Endothelial cell (in vitro differentiated cells): ENCODE data around the gene RAPGEF3. TPM values are rescaled to one million over a fixed set of nuclear protein-coding genes. Genes with fewer than 3 reads are reported as not detected.

Experiments used
- DNase-seq: peaks from one replicate; pipeline ENCODE4 v3.0.0; 2021; ENCODE audit warnings: low spot score
- H3K27ac Mint-ChIP-seq: one replicate; pipeline ENCODE4 v1.8.0; 2021; ENCODE audit warnings: mixed read lengths, inconsistent platforms; ENCODE audit not compliant: unreplicated experiment
- H3K27me3 Mint-ChIP-seq: one replicate; pipeline ENCODE4 v1.8.0; 2021; ENCODE audit warnings: mild to moderate bottlenecking, moderate library complexity, mixed read lengths, inconsistent platforms; ENCODE audit not compliant: unreplicated experiment
- H3K36me3 Mint-ChIP-seq: one replicate; pipeline ENCODE4 v1.8.0; 2021; ENCODE audit warnings: mild to moderate bottlenecking, low read depth, mixed read lengths, inconsistent platforms; ENCODE audit not compliant: unreplicated experiment
- H3K4me1 Mint-ChIP-seq: one replicate; pipeline ENCODE4 v1.8.0; 2021; ENCODE audit warnings: mild to moderate bottlenecking, mixed read lengths, inconsistent platforms; ENCODE audit not compliant: unreplicated experiment
- H3K4me3 Mint-ChIP-seq: one replicate; pipeline ENCODE4 v1.8.0; 2021; ENCODE audit warnings: mild to moderate bottlenecking, mixed read lengths, inconsistent platforms; ENCODE audit not compliant: unreplicated experiment
- H3K9me3 Mint-ChIP-seq: one replicate; pipeline ENCODE4 v1.8.0; 2021; ENCODE audit warnings: mixed read lengths, inconsistent platforms; ENCODE audit not compliant: unreplicated experiment
- CTCF ChIP-seq: fragments of 200-600 bp; sonication (generic); IDR thresholded peaks from one replicate; pipeline ENCODE4 v1.5.0; 2021; ENCODE audit warnings: antibody characterized with exemption; ENCODE audit not compliant: unreplicated experiment
- total RNA-seq: library from RNA; stranded (reverse); fragmentation: NEBNext Ultra II Directional; extraction: Animal tissue kit (Norgen Biotek cat#: 25700); gene quantifications from one replicate; pipeline ENCODE4 v1.2.1, GENCODE V29; 2021; ENCODE audit not compliant: unreplicated experiment

RAPGEF3 gene
- total RNA-seq, 1 donor from 2014 or later, result 81.5 TPM

GRCh38 chr12:47734725-47735480 is 23.8 kb downstream of the RAPGEF3 start:
- Mint-ChIP-seq H3K36me3 (peaks cover 29% of the 10 kb centered on the region), H3K9me3 (no peaks in the 10 kb centered on the region), H3K4me3 (no peak overlapping the region), H3K27ac (peak overlapping the region; percentile 70), H3K27me3 (peaks cover 14% of the 10 kb centered on the region), H3K4me1 (peaks cover 23% of the 10 kb centered on the region)
- DNase-seq, result peak; percentile 24
- TF ChIP-seq CTCF, result no peak

- peaks cover 23% of the 10 kb centered on the region for H3K4me1 Mint-ChIP-seq
- no peak for DNase-seq
- H3K9me3 Mint-ChIP-seq, result no peaks in the 10 kb centered on the region
- peaks cover 8% of the 10 kb centered on the region for H3K27me3 Mint-ChIP-seq
- no peak for TF ChIP-seq CTCF
- no peak overlapping the region for H3K4me3 Mint-ChIP-seq
- peaks cover 23% of the 10 kb centered on the region for H3K36me3 Mint-ChIP-seq
- no peak overlapping the region for H3K27ac Mint-ChIP-seq
These were observed 25.5 kb downstream of the RAPGEF3 start for GRCh38 chr12:47733142-47733541.

GRCh38 chr12:47732504-47732903 is 26.2 kb downstream of the RAPGEF3 start:
- no peak overlapping the region for H3K27ac Mint-ChIP-seq
- peaks cover 12% of the 10 kb centered on the region for H3K27me3 Mint-ChIP-seq
- H3K9me3 Mint-ChIP-seq, result no peaks in the 10 kb centered on the region
- no peak overlapping the region for H3K4me3 Mint-ChIP-seq
- no peak for DNase-seq
- H3K36me3 Mint-ChIP-seq, result peaks cover 24% of the 10 kb centered on the region
- no peak for TF ChIP-seq CTCF
- peaks cover 27% of the 10 kb centered on the region for H3K4me1 Mint-ChIP-seq

GRCh38 chr12:47731723-47732122 is 27.0 kb downstream of the RAPGEF3 start:
- no peak for TF ChIP-seq CTCF
- H3K4me3 Mint-ChIP-seq, result no peak overlapping the region
- H3K27ac Mint-ChIP-seq, result no peak overlapping the region

GRCh38 chr12:47730341-47730744 is 28.3 kb downstream of the RAPGEF3 start:
- no peak for DNase-seq
- Mint-ChIP-seq H3K4me3 (no peak overlapping the region), H3K27ac (no peak overlapping the region), H3K27me3 (peaks cover 12% of the 10 kb centered on the region), H3K36me3 (peaks cover 18% of the 10 kb centered on the region), H3K4me1 (peaks cover 19% of the 10 kb centered on the region), H3K9me3 (no peaks in the 10 kb centered on the region)
- TF ChIP-seq CTCF, result no peak

More at GRCh38 chr12:47731723-47732122, 27.0 kb downstream of the RAPGEF3 start:
- H3K4me1 Mint-ChIP-seq, result peaks cover 24% of the 10 kb centered on the region
- peaks cover 12% of the 10 kb centered on the region for H3K27me3 Mint-ChIP-seq
- H3K9me3 Mint-ChIP-seq, result no peaks in the 10 kb centered on the region
- DNase-seq, result no peak
- peaks cover 18% of the 10 kb centered on the region for H3K36me3 Mint-ChIP-seq
